ENCODE data around the gene STIM2.

STIM2 gene

DNA sequence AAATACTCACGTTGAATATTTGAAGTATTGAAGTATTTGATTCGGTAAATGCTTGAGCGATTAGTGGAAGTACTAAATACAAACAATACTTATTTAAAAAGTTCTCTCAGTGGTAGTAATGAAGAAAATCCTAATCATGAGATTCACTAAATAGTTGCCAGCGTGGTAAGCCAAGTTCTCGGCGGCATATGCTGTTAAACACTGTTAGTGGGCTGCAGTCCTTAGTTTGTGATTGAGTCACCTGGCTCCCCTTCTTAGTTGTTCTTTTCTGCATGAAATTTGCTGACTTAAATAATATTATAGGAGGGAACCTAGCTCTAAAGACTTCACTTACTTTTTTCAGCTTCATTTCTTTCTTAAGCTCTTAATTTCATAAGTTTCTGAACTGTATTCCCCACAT lies 51.4 kb downstream of the STIM2 start:
- no peaks in the 10 kb centered on the region for H3K27me3 ChIP-seq (ENCODE audit: insufficient read depth, low read length)
- no peak overlapping the region for H3K27ac ChIP-seq (ENCODE audit: low read length)
- H3K36me3 ChIP-seq (ENCODE audit: insufficient read depth, low read depth, low read length): no peaks in the 10 kb centered on the region
- peaks cover 15% of the 10 kb centered on the region; the same call in 1 of the 2 replicates for H3K4me1 ChIP-seq (ENCODE audit: insufficient read depth, low read length)
- H3K4me3 ChIP-seq (ENCODE audit: low read length): no peak overlapping the region
- no peak overlapping the region for H3K9ac ChIP-seq (ENCODE audit: low read depth, low read length)
- H3K9me3 ChIP-seq (ENCODE audit: insufficient read depth, low read depth, low read length): no peaks in the 10 kb centered on the region

DNA sequence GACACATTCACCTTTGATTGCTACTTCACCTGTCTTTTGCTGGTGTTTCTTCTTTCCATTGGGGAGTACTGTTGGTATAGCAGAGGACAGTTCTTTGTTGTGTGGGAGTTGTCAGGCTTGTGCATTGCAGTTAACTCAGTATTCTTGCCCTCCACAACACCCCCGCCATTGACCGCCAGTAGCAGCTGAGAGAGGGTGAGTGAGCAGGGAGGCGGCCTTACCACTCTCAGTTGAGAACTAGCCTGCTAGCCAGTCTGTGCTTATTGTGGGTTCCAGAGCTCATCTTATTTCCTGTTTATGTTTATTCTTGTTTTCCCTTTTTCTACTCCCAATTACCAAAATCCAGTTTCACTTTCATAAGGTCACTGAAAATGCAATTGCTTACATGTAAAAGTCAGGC lies 52.2 kb downstream of the STIM2 start:
- peaks cover 15% of the 10 kb centered on the region; the same call in 1 of the 2 replicates for H3K4me1 ChIP-seq (ENCODE audit: insufficient read depth, low read length)

DNA sequence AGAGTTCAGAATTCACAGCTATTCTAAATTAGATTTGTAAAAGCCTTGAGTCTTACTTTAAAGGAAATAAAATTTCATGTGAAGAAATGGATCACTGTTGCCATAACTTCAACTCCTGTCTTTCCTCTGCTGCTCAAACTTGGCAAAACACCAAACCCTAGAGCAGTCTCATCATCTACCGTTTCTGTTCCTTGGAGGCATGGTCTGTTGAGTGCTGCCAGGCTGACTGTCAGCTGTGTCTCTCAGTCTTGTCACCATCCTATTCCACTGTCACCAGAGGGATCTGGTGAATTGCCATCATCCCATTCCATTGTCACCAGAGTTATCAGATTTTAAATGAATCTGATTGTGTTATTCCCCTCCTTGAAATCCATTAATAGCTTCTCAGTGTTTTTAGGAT lies 55.6 kb downstream of the STIM2 start:
- Histone ChIP-seq H3K36me3 (ENCODE audit: insufficient read depth, low read depth, low read length) (peaks cover 14% of the 10 kb centered on the region; the same call in 1 of the 2 replicates), H3K27ac (ENCODE audit: low read length) (no peak overlapping the region), H3K9me3 (ENCODE audit: insufficient read depth, low read depth, low read length) (no peaks in the 10 kb centered on the region), H3K4me3 (ENCODE audit: low read length) (no peak overlapping the region), H3K27me3 (ENCODE audit: insufficient read depth, low read length) (no peaks in the 10 kb centered on the region), H3K4me1 (ENCODE audit: insufficient read depth, low read length) (peaks cover 13% of the 10 kb centered on the region; the same call in 1 of the 2 replicates), H3K9ac (ENCODE audit: low read depth, low read length) (no peak overlapping the region)

More for the DNA sequence above, 52.2 kb downstream of the STIM2 start:
- Histone ChIP-seq H3K27ac (ENCODE audit: low read length) (no peak overlapping the region), H3K4me3 (ENCODE audit: low read length) (no peak overlapping the region), H3K27me3 (ENCODE audit: insufficient read depth, low read length) (no peaks in the 10 kb centered on the region), H3K9me3 (ENCODE audit: insufficient read depth, low read depth, low read length) (no peaks in the 10 kb centered on the region), H3K36me3 (ENCODE audit: insufficient read depth, low read depth, low read length) (no peaks in the 10 kb centered on the region), H3K9ac (ENCODE audit: low read depth, low read length) (no peak overlapping the region)

DNA sequence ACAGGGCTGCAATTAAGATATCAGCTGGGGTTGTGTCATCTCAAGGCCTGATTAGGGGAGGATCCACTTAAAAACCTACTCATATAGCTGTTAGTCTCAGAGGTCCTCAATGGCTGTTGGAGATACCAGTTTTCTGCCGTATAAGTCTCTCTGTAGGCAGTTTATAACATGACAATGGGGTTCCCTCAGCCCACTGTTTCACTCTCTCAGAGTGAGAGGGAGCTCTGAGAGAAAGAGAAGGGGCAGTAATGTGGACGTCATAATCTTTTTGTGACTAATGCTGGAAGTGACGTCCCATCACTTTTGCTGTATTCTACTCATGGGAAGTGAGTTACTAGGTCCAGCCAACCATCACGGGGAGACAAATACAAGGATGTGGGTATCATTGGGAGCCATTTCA lies 70.3 kb downstream of the STIM2 start:
- peaks cover 3% of the 10 kb centered on the region; the same call in 1 of the 2 replicates for H3K4me1 ChIP-seq (ENCODE audit: insufficient read depth, low read length)
- no peak overlapping the region for H3K27ac ChIP-seq (ENCODE audit: low read length)
- H3K36me3 ChIP-seq (ENCODE audit: insufficient read depth, low read depth, low read length): no peaks in the 10 kb centered on the region
- H3K27me3 ChIP-seq (ENCODE audit: insufficient read depth, low read length): no peaks in the 10 kb centered on the region
- no peaks in the 10 kb centered on the region for H3K9me3 ChIP-seq (ENCODE audit: insufficient read depth, low read depth, low read length)
- no peak overlapping the region for H3K4me3 ChIP-seq (ENCODE audit: low read length)
- H3K9ac ChIP-seq (ENCODE audit: low read depth, low read length): no peak overlapping the region

DNA sequence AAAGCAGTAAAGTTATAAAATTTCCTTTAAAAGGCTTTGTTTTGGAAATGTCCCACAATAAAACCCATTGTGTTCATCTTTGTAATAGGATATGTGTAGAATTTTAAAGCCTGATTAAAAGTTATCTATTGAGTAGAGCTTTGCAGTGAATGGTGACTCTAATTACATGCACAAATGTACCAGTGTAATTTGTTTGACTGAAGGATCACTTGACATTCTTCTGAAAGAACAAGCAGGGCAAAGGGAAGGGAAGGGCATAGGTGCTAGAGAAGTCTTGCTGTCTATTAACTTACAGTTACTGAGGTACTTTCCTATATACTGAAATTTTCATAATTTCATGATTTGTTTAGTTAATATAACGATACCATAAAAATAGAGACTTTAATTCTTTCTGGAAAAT lies 70.8 kb downstream of the STIM2 start:
- Histone ChIP-seq H3K9ac (ENCODE audit: low read depth, low read length) (no peak overlapping the region), H3K27me3 (ENCODE audit: insufficient read depth, low read length) (no peaks in the 10 kb centered on the region), H3K36me3 (ENCODE audit: insufficient read depth, low read depth, low read length) (no peaks in the 10 kb centered on the region), H3K4me1 (ENCODE audit: insufficient read depth, low read length) (peaks cover 3% of the 10 kb centered on the region; the same call in 1 of the 2 replicates), H3K4me3 (ENCODE audit: low read length) (no peak overlapping the region), H3K27ac (ENCODE audit: low read length) (no peak overlapping the region), H3K9me3 (ENCODE audit: insufficient read depth, low read depth, low read length) (no peaks in the 10 kb centered on the region)

DNA sequence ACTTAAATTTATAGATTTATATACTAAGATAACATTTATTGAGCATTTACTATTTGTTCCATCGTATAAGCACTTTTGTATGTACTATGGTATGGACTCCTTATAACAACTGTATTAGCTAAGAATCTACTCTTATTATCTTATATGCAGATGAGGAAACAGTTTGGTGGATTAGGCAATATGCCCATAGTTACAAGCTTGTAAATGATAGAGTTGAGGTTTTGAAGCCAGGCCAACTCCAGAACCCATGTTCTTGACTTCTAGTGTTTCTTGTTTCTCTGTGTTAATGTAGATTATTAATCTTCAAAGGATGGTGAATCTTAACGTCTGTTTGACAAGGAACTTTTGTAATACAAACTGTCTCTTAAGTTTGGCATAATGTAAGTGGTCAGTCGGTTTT lies 71.3 kb downstream of the STIM2 start:
- H3K36me3 ChIP-seq (ENCODE audit: insufficient read depth, low read depth, low read length): no peaks in the 10 kb centered on the region

DNA sequence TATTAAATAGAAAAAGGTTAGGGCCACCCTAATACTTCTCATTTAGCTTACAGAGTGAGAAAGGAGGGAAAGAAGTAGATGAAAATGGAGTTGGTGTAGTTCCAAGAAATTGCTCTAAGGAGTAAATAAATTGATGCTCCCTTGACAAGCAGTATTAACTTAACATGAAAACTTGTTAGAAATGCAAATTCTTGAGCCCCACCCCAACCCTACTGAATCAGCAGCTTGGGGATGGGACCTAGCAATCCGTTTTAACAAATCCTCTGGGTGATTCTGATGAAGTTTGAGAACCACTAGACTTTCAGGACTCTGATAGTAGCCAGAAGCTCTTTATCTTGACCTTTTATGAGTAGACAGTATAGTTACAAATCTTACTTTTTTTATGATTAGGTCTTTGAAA lies 74.8 kb downstream of the STIM2 start:
- Histone ChIP-seq H3K27me3 (ENCODE audit: insufficient read depth, low read length) (no peaks in the 10 kb centered on the region), H3K9me3 (ENCODE audit: insufficient read depth, low read depth, low read length) (no peaks in the 10 kb centered on the region), H3K4me1 (ENCODE audit: insufficient read depth, low read length) (peaks cover 11% of the 10 kb centered on the region; the same call in 1 of the 2 replicates), H3K27ac (ENCODE audit: low read length) (no peak overlapping the region), H3K4me3 (ENCODE audit: low read length) (no peak overlapping the region), H3K9ac (ENCODE audit: low read depth, low read length) (no peak overlapping the region), H3K36me3 (ENCODE audit: insufficient read depth, low read depth, low read length) (no peaks in the 10 kb centered on the region)

More for the DNA sequence above, 71.3 kb downstream of the STIM2 start:
- Histone ChIP-seq H3K4me1 (ENCODE audit: insufficient read depth, low read length) (peaks cover 3% of the 10 kb centered on the region; the same call in 1 of the 2 replicates), H3K4me3 (ENCODE audit: low read length) (no peak overlapping the region), H3K27ac (ENCODE audit: low read length) (no peak overlapping the region), H3K9me3 (ENCODE audit: insufficient read depth, low read depth, low read length) (no peaks in the 10 kb centered on the region), H3K9ac (ENCODE audit: low read depth, low read length) (no peak overlapping the region), H3K27me3 (ENCODE audit: insufficient read depth, low read length) (no peaks in the 10 kb centered on the region)

DNA sequence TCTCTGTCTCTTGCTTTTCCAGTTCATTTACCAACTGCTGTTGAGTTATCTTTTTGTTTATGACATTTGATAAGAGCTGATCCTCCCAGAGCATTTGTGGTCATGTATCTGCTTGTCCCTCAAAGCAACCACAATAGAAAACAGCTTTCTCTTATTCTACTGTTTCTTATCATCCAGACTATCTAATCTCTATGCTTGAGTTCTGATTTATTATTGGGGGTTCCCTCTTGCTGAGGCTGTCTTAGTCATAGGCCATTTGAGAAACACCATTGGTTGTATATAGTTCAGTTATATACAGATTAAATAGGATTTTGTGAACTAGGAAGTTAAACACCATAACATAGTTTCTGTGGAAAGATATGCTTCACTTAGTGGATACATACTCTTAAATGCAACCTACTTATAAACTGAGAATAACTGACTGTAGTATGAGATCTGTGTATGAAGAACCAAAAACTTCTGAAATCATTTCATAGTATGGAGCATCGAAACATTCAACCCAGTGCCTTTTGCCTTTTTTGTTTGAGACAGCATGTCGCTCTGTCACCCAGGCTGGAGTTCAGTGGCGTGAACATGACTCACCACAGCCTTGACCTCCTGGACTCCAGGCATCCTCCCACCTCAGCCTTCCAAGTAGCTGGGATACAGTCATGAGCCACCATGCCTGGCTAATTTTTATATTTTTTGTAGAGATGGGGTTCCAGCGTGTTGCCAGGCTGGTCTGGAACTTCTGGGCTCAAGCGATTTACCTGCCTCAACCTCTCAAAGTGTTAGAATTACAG lies 75.8 kb downstream of the STIM2 start:
- H3K36me3 ChIP-seq (ENCODE audit: insufficient read depth, low read depth, low read length): no peaks in the 10 kb centered on the region
- no peak overlapping the region for H3K9ac ChIP-seq (ENCODE audit: low read depth, low read length)
- H3K27me3 ChIP-seq (ENCODE audit: insufficient read depth, low read length): no peaks in the 10 kb centered on the region
- H3K27ac ChIP-seq (ENCODE audit: low read length): no peak overlapping the region
- H3K9me3 ChIP-seq (ENCODE audit: insufficient read depth, low read depth, low read length): no peaks in the 10 kb centered on the region
- peaks cover 17% of the 10 kb centered on the region; the same call in 1 of the 2 replicates for H3K4me1 ChIP-seq (ENCODE audit: insufficient read depth, low read length)
- H3K4me3 ChIP-seq (ENCODE audit: low read length): no peak overlapping the region

DNA sequence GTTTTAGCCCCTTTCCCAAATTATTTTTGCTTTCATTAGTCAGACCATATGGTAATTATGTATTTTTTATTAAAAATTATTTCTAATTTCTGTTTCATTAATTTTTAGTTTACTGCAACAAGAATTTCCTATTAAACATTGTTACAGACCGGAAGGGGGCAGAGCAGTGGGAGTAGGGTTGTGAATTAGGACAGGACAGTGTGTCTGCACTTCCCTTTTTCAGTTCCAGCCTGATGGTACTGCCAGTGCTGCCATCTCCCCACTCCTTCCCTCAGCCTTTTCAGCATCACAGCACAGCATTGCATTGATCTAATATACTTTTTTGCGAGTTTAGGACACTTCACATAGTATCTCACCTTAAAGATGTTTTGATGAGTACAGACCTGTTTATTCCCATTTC lies 76.5 kb downstream of the STIM2 start:
- no peaks in the 10 kb centered on the region for H3K9me3 ChIP-seq (ENCODE audit: insufficient read depth, low read depth, low read length)
- no peaks in the 10 kb centered on the region for H3K36me3 ChIP-seq (ENCODE audit: insufficient read depth, low read depth, low read length)
- no peak overlapping the region for H3K9ac ChIP-seq (ENCODE audit: low read depth, low read length)
- H3K27me3 ChIP-seq (ENCODE audit: insufficient read depth, low read length): no peaks in the 10 kb centered on the region
- H3K27ac ChIP-seq (ENCODE audit: low read length): no peak overlapping the region
- no peak overlapping the region for H3K4me3 ChIP-seq (ENCODE audit: low read length)
- H3K4me1 ChIP-seq (ENCODE audit: insufficient read depth, low read length): peaks cover 17% of the 10 kb centered on the region; the same call in 1 of the 2 replicates

DNA sequence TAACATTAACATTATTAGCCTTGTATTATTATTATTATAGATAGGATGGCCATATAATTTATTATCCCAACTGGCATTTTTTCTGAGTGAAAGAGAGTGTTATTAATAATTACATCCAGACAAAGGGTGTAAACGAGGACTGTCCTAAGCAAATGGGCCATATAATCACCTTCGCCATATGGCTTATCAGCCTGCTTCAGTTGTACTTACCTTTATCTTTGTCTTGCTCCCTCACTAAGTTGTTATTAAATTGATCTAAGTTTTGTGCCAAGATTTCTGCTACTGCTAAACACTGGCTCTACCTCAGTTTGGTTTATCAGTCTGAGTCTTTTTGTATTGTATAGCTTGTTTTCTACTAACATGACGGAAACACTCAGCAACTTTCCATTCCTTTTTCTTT lies 76.9 kb downstream of the STIM2 start:
- H3K4me3 ChIP-seq (ENCODE audit: low read length): no peak overlapping the region
- H3K27ac ChIP-seq (ENCODE audit: low read length): no peak overlapping the region
- no peak overlapping the region for H3K9ac ChIP-seq (ENCODE audit: low read depth, low read length)
- H3K27me3 ChIP-seq (ENCODE audit: insufficient read depth, low read length): no peaks in the 10 kb centered on the region
- H3K36me3 ChIP-seq (ENCODE audit: insufficient read depth, low read depth, low read length): no peaks in the 10 kb centered on the region
- H3K9me3 ChIP-seq (ENCODE audit: insufficient read depth, low read depth, low read length): no peaks in the 10 kb centered on the region
- H3K4me1 ChIP-seq (ENCODE audit: insufficient read depth, low read length): peaks cover 17% of the 10 kb centered on the region; the same call in 1 of the 2 replicates

DNA sequence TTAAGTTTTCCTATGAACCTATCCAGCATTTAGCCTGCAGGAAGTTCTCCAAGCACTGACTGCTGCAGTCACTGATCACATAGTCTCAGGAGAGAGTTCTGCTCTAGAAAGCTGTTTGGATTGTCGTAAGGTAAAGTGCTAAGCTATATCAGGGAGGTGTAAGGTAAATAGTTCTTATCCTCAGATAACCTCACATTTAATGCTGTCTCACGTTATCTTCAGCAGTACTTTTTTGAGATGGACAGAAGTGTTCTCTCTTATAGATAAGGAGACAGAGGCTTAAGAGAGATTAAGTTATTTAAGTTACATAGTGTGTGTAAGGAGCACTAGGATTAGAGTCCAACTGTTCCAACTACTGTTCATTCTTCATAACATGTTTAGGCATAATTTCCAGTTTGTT lies 77.9 kb downstream of the STIM2 start:
- no peak overlapping the region for H3K9ac ChIP-seq (ENCODE audit: low read depth, low read length)
- no peaks in the 10 kb centered on the region for H3K27me3 ChIP-seq (ENCODE audit: insufficient read depth, low read length)
- H3K9me3 ChIP-seq (ENCODE audit: insufficient read depth, low read depth, low read length): no peaks in the 10 kb centered on the region
- no peaks in the 10 kb centered on the region for H3K36me3 ChIP-seq (ENCODE audit: insufficient read depth, low read depth, low read length)
- H3K4me3 ChIP-seq (ENCODE audit: low read length): no peak overlapping the region
- peaks cover 17% of the 10 kb centered on the region; the same call in 1 of the 2 replicates for H3K4me1 ChIP-seq (ENCODE audit: insufficient read depth, low read length)
- no peak overlapping the region for H3K27ac ChIP-seq (ENCODE audit: low read length)

DNA sequence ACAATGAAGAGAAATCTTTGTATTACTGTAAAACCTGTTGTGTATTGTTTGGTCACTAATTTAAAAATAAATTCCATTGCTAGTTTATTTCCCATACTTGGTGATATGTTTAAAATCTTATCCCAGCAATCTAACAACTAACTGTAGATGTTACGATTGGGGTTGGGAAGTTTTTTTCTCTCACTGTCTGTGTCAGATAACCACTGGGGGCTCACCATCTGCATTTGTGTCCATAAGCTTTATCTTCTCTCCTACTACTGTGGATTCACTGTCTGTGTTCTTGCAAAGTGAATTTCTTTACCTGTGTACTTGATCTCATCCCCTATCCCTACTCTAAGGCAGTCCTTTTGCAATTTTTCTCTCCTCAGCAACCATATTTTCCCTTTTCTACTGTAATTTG lies 81.3 kb downstream of the STIM2 start:
- Histone ChIP-seq H3K9ac (ENCODE audit: low read depth, low read length) (no peak overlapping the region), H3K27me3 (ENCODE audit: insufficient read depth, low read length) (no peaks in the 10 kb centered on the region), H3K36me3 (ENCODE audit: insufficient read depth, low read depth, low read length) (no peaks in the 10 kb centered on the region), H3K27ac (ENCODE audit: low read length) (no peak overlapping the region), H3K9me3 (ENCODE audit: insufficient read depth, low read depth, low read length) (no peaks in the 10 kb centered on the region), H3K4me3 (ENCODE audit: low read length) (no peak overlapping the region), H3K4me1 (ENCODE audit: insufficient read depth, low read length) (peaks cover 17% of the 10 kb centered on the region; the same call in 1 of the 2 replicates)
